Ovary (tissue), 9 donors: ENCODE data around the gene SF3A1. TPM values are rescaled to one million over a fixed set of nuclear protein-coding genes. Genes with fewer than 3 reads are reported as not detected.
"Not testable (repeated sequence)": the region's sequence is repeated elsewhere in the genome, so short reads cannot be mapped to it uniquely, and the experiment has no call there.

Experiments used
- DNase-seq, 5 donors: peaks; one replicate each; pipeline ENCODE4 v3.0.0-alpha.2; 2019 to 2020
- H3K27ac ChIP-seq, 2 donors: fragments of 200-600 bp; one replicate each; pipeline versions ENCODE4 v1.5.1 to v1.8.0; 2019 to 2022
- H3K27me3 ChIP-seq: fragments of 200-600 bp; one replicate; pipeline ENCODE4 v1.8.0; 2022
- H3K36me3 ChIP-seq: fragments of 200-600 bp; sonication (generic); one replicate; pipeline ENCODE4 v1.5.1; 2019
- H3K4me1 ChIP-seq: one replicate; pipeline ENCODE4 v1.8.1; 2013; ENCODE audit warnings: mild to moderate bottlenecking, moderate library complexity; ENCODE audit not compliant: insufficient read depth
- H3K4me3 ChIP-seq: fragments of 200-600 bp; sonication (generic); one replicate; pipeline ENCODE4 v1.5.1; 2017
- H3K9me3 ChIP-seq, 2 donors: fragments of 200-600 bp in 1 of 2; sonication (generic) in 1 of 2; one replicate each; pipeline versions ENCODE4 v1.5.1 to v1.8.1; 2013 to 2019; ENCODE audit warnings: mild to moderate bottlenecking in 1 of 2, moderate library complexity in 1 of 2
- EP300 ChIP-seq: sonication (generic); formaldehyde crosslinking; IDR thresholded peaks from one replicate; pipeline ENCODE4 v1.6.1; 2017; ENCODE audit warnings: antibody characterized with exemption
- POLR2A ChIP-seq: fragments of 450-650 bp; IDR thresholded peaks from one replicate; pipeline ENCODE4 v1.6.1; 2017; ENCODE audit warnings: antibody characterized with exemption, mild to moderate bottlenecking, moderate library complexity
- WGBS, 3 donors: extraction: QIAGEN DNeasy Blood & Tissue Kit in 1 of 3; methylation state at CpG; one replicate each; pipeline versions ENCODE4 v1.1.5 to v1.1.7; 2013 to 2017; 5-methylcytosine and 5-hydroxymethylcytosine counted together
- intact Hi-C, 4 donors: fragments of 100-400 bp; cut with DNase I; formaldehyde crosslinking; loops; one replicate each; pipeline versions ENCODE4 v1.11.0 to v1.15.1; 2022 to 2023
- polyA plus RNA-seq, 2 donors: library from polyadenylated mRNA; stranded (reverse); fragments of 200-250 nt in 1 of 2; fragments of 350-450 nt in 1 of 2; fragmentation: Illumina TruSeq in 1 of 2; extraction: RNeasy Lipid Tissue Mini Kit (QIAGEN cat#74804) in 1 of 2; gene quantifications; one replicate each; pipeline ENCODE4 v1.2.3, GENCODE V29; 2013 to 2014
- total RNA-seq, 7 donors: library from RNA; depleted of rRNA in 2 of 7; stranded (reverse); fragments of >200 nt in 2 of 7; fragmentation: NEBNext Ultra II Directional in 3 of 7; extraction: Animal tissue kit (Norgen Biotek cat#: 25700) in 3 of 7; gene quantifications; one replicate each; pipeline versions ENCODE4 v1.1.0 to v1.2.4, GENCODE V29; 2016 to 2023
- TF ChIP-seq, protein P1 (sequence below), 3 donors: fragments of 450-650 bp in 2 of 3; fragments of 200-600 bp in 1 of 3; IDR thresholded peaks; one replicate each; pipeline versions ENCODE4 v1.5.1 to v1.8.0; 2016 to 2022; ENCODE audit warnings: antibody characterized with exemption in 3 of 3, mild to moderate bottlenecking in 1 of 3
- donor health status: DM: no; HTN: no; CAD: no; lungs with moderate emphysema.
- donor health status: DM: no; HTN: no; CAD: no.
- donor health status: Bipolar disorder and iron deficiency.
- donor health status: DM: yes; HTN: yes; CAD: no.
- donor health status: DM: no; HTN: no; CAD: no.
- donor health status: DM: yes; HTN: yes; CAD: no.

Gene SF3A1
- total and polyA plus RNA-seq, 9 donors: 36.4 to 211 (median 152) TPM

DNA sequence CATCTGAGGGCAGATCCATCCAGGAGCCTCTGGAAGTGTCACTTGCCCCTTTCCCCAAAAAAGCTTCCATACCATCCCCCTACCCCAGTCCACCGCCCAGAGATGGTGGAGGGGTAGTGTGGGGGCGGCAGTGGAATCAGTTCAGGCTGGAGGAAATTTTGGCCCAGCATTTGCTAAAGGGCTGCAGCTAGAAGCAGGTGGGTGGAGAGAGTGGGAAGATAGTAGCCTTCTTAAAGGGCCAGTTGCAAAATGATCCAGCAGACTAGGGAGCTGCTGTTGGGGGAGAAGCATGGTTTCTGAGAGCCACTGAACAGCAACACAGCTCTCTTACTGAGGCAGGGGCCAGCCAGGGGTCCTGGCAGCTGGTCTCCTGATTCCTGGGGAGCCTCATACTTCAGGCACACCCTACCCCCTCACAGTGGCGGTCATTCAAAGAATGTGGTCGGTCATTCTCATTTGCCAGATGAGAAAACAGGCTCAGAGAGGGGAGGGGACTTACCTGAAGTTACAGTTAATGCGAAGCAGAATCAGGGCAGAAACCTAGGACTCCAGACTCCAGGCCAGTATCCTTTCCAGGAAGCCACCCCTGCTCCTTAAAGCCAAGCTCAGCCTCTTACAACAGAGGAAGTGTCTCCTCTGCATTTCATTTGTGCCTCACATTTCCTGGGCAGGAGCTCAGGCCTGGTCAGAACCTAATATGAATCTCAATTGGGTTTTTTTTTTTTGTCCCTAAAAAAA is 45.5 kb upstream of the SF3A1 start:
- Histone ChIP-seq H3K36me3 (no peaks in the 10 kb centered on the region), H3K4me1 (peaks cover 9% of the 10 kb centered on the region), H3K27ac (no peak overlapping the region), H3K27me3 (no peaks in the 10 kb centered on the region), H3K9me3 (no peaks in the 10 kb centered on the region), H3K4me3 (no peak overlapping the region)
- WGBS, 3 donors: 46 to 51% (median 50%) methylated on average over 5 of the region's 5 CpGs
- intact Hi-C loops: no loop called here
- TF ChIP-seq, protein P1, sequence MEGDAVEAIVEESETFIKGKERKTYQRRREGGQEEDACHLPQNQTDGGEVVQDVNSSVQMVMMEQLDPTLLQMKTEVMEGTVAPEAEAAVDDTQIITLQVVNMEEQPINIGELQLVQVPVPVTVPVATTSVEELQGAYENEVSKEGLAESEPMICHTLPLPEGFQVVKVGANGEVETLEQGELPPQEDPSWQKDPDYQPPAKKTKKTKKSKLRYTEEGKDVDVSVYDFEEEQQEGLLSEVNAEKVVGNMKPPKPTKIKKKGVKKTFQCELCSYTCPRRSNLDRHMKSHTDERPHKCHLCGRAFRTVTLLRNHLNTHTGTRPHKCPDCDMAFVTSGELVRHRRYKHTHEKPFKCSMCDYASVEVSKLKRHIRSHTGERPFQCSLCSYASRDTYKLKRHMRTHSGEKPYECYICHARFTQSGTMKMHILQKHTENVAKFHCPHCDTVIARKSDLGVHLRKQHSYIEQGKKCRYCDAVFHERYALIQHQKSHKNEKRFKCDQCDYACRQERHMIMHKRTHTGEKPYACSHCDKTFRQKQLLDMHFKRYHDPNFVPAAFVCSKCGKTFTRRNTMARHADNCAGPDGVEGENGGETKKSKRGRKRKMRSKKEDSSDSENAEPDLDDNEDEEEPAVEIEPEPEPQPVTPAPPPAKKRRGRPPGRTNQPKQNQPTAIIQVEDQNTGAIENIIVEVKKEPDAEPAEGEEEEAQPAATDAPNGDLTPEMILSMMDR (IDR thresholded peaks at IDR 0.05): no peak
- TF ChIP-seq POLR2A (no peak), EP300 (no peak)
- DNase-seq: no peak

DNA sequence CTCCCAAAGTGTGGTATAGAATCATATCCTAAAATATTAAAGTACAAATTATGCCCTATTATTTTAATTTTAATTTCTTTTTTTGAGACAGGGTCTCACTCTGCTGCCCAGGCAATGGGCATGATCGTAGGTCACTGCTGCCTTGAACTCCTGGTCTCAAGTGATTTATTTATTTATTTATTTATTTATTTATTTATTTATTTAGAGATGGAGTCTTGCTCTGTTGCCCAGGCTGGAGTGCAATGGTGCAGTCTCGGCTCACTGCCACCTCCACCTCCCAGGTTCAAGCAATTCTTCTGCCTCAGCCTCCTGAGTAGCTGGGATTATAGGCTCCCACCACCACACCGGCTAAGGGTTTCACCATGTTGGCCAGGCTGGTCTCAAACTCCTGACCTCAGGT is 44.3 kb upstream of the SF3A1 start:
- H3K27me3 ChIP-seq, intact Hi-C loops, H3K9me3 ChIP-seq, H3K4me1 ChIP-seq, H3K4me3 ChIP-seq, H3K27ac ChIP-seq, DNase-seq, H3K36me3 ChIP-seq: not testable (repeated sequence)
- 93 to 96% (median 95%) methylated on average over 3 of the region's 3 CpGs for WGBS, 3 donors

DNA sequence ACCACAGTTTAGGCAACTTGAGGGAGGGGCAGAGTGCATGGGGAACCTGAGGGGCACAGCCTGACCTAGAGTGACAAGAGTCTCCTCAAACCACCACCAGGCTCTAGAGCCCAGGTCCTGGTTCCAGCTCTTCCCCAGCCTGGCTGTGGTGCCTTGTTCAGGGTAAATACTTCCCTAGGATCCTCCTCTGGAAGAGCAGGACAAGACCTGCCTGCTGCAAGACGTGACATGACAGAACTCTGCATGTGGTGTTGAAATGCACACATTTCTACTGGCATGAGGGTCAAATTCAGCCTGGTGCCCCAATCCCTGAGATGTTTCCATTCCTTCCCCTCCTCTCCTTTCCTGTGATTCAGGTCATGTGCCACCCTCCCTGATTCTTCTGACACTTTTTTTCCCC is 43.5 kb upstream of the SF3A1 start:
- Histone ChIP-seq H3K27ac (no peak overlapping the region), H3K9me3 (no peaks in the 10 kb centered on the region), H3K36me3 (no peaks in the 10 kb centered on the region), H3K4me1 (peaks cover 9% of the 10 kb centered on the region), H3K27me3 (no peaks in the 10 kb centered on the region), H3K4me3 (no peak overlapping the region)
- 54 to 94% (median 88%) methylated on average over 1 of the region's 1 CpG for WGBS, 3 donors
- intact Hi-C loops: no loop called here
- TF ChIP-seq EP300 (no peak), POLR2A (no peak)
- TF ChIP-seq, protein P1 (IDR thresholded peaks at IDR 0.05): no peak
- no peak for DNase-seq

DNA sequence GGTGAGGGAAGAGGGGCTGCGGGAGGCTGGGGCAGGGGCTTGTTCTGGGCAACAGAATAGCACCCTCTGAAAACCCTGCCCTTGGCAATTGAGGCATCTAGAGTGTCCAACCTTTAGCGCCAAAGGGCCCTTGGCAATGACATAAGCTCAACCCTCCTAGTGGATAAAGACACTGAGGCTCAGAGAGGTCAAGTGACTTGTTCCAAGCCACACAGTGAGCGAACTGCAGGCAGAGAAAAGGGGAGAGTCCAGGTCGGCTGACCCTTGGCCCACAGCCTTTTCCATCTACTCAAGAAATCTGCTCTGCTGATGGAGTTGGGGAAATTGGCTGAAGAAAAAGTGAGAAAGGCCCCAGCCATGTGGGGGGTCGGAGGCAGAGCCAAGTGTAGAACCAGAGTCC is 43.0 kb upstream of the SF3A1 start:
- H3K27me3 ChIP-seq: no peaks in the 10 kb centered on the region
- no peak overlapping the region for H3K27ac ChIP-seq
- H3K9me3 ChIP-seq: no peaks in the 10 kb centered on the region
- no peak for TF ChIP-seq POLR2A
- TF ChIP-seq, protein P1 (IDR thresholded peaks at IDR 0.05): no peak
- TF ChIP-seq EP300: no peak
- intact Hi-C loops: loop anchor here in 1 of 4 donors (10.0 kb wide), 1 partner anchor 295 kb away; no protein-coding TSS in a partner anchor
- WGBS, 3 donors: 75 to 78% (median 76%) methylated on average over 5 of the region's 5 CpGs
- no peaks in the 10 kb centered on the region for H3K36me3 ChIP-seq
- peaks cover 9% of the 10 kb centered on the region for H3K4me1 ChIP-seq
- DNase-seq: no peak
- H3K4me3 ChIP-seq: no peak overlapping the region
